T-helper 1 cell treated with Interleukin-12 subunit alpha and Interleukin-12 subunit beta and Interleukin-4 antibody, amounts not matched to agents 30 ng/mL and 1 ng/mL, for 36 hours (primary cell): ENCODE measurements around the gene CSMD2. TPM values are rescaled to one million over a fixed set of nuclear protein-coding genes. Genes with fewer than 3 reads are reported as not detected.

Experiments used
- intact Hi-C: fragments of 100-400 bp; cut with micrococcal nuclease; formaldehyde crosslinking; loops from one replicate; pipeline ENCODE4 v1.15.1; 2024
- total RNA-seq: library from RNA; stranded (reverse); gene quantifications from 2 replicates; pipeline ENCODE4 v1.2.3, GENCODE V29; 2022

The CSMD2 gene
- total RNA-seq, 1 donor from 2014 or later: not detected

DNA sequence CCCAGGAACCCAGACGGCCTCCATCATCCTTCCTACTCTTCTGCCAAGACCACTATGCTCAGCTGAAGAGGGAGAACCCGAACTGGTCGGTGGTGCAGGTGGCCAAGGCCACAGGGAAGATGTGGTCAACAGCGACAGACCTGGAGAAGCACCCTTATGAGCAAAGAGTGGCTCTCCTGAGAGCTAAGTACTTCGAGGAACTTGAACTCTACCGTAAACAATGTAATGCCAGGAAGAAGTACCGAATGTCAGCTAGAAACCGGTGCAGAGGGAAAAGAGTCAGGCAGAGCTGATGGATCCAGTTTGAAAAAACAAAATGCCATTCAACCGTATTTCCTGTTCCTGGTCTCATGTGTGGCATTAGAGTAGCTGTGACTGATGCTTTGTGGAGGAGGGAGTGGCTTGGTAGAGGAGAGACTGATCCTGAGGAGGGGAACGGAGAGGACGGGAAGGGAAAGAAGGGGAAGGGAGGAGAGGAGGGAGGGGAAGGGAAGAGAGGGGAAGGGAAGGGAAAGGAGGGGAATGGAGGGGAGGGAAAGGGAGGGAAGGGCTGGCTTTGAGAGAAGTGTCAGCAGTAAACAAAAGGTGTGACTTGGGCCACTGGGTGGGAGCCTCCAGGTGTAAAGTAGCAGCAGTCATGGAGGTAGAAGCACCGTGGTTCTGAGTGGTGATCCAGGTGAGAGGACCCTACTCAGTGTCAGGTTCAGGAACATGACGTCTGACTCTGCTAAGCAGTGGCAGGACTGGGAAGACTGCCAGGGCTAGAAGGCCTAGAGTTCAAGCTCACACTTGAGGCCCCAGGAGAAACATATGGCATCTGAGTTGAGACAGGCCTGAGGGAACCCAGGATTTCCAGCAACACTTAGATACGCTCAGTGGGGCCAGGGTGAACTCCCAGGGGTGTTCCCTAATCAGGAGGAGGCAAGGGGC, 300.3 kb downstream of the CSMD2 start:
- intact Hi-C loops: no loop called here

GRCh38 chr1:33863779-33864178, 301.3 kb downstream of the CSMD2 start, which contains the start of gene HMGB4:
Gene HMGB4 (plus strand): TSS chr1:33864079. CDS start chr1:33864192, 113 bp downstream.
- intact Hi-C loops: no loop called here

GRCh38 chr1:33860671-33861070, 304.4 kb downstream of the CSMD2 start:
- intact Hi-C loops: no loop called here

- intact Hi-C loops: no loop called here
Observed at GRCh38 chr1:33854091-33854490, 310.9 kb downstream of the CSMD2 start.

DNA sequence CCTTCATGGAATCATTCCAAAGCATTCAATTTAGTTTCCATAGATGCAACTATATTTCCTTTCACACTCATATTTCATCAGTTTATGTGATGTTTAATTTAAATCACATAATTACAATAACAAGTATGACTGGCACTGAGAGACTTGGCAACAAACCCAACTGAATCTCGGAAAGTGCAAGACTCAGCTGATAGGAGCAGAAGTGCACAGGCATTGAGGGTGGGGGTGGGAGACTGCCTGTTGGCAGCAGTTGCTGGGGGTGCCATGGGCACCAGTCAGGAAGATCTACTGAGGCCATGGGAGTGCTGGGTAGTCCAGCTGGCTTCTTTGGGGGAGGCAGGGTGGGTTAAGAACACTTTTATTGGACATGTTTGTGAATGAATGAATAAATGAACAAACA, 311.6 kb downstream of the CSMD2 start:
- intact Hi-C loops: no loop called here

- intact Hi-C loops: no loop called here
Observed at GRCh38 chr1:33852711-33853110, 312.3 kb downstream of the CSMD2 start.

DNA sequence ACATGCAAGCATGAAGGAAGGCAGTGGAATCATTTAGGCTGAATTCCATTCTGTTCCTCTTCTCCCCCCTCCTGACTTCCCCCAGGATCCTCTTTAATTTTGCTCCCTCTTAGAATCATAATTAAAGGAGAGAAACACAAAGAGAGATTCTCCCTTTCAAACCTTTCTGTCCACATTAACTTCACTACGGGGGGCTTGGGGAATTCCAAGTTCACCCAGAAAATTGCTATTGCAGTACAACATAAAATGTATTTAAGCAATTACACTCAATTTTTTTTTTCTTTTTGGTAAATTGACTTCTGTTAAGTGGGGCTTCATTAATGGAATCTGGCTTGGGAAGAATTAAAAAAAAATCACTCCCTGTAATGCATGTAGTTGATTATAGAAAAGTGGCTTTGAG, 314.5 kb downstream of the CSMD2 start:
- intact Hi-C loops: no loop called here

- intact Hi-C loops: no loop called here
Observed at GRCh38 chr1:33849211-33849610, 315.8 kb downstream of the CSMD2 start.

DNA sequence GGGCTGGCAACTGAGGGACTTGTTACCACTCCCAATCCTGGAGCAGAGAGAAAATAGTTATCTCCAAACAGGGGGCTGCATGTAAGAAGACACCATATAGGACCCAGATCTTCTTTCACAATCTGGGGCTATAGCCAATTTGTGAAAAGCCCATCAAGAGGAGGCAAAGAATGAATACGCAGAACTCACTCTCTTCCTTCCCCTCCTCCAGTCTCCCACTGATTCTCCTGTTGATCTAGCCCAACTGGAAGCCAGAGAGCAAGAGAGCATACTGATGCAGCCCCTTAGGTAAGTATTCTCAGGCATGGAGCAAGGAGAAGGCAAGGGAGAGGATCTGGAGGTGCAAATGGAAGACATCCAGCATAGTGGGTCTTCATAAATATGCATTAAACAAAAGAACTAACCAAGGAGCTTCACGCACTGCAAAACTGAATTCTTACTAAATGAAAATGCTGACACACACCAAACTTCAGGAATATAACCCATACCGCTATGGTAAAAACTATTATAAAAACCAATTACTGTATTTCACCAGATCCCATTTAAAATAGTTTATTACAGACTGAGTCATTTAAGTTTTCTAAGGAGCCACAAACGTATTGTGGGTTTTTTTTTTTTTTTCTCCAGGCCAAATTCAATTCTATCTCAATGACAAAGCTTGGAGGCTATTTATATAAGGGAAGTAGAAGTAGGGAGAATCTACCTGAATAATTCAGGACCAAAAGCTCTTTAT, 316.7 kb downstream of the CSMD2 start:
- intact Hi-C loops: no loop called here

- intact Hi-C loops: no loop called here
Observed at GRCh38 chr1:33846861-33847260, 318.2 kb downstream of the CSMD2 start.

DNA sequence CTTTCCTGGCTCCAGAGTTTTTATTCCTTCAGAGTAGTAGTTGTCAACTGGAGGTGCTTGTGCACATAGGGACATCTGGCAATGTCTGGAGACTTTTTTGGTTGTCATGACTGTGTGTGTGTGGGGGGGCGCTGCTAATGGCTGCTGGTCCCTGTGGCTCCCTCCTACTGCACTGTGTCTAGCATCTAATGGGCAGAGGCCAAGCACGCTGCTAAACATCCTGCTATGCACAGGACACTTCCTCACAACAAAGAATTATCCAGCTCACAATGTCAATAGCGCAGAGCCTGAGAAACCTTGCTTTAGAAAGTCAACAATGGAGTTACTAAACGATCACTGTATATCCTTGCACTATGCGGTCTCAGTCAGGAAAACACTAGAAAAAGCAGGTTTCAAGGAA, 320.9 kb downstream of the CSMD2 start:
- intact Hi-C loops: no loop called here

DNA sequence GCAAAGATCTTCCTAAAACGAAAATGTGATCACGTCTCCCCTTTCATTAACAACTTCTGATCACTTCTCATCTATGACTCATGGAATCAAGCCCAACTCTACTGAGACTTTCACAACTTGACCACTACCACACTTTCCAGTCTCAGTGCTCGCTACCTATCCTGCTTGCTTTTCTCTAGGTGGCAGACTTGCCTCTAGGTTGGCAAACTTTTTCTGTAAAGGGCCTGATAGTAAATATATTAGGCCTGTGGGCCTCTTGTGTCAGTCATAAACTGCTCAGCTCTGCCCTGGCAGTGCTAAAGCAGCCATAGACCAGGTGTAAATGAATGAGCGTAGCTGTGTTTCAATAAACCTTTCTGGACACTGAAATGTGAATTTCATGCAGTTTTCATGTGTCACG, 322.7 kb downstream of the CSMD2 start:
- intact Hi-C loops: no loop called here

GRCh38 chr1:33841494-33841893, 323.5 kb downstream of the CSMD2 start:
- intact Hi-C loops: no loop called here

DNA sequence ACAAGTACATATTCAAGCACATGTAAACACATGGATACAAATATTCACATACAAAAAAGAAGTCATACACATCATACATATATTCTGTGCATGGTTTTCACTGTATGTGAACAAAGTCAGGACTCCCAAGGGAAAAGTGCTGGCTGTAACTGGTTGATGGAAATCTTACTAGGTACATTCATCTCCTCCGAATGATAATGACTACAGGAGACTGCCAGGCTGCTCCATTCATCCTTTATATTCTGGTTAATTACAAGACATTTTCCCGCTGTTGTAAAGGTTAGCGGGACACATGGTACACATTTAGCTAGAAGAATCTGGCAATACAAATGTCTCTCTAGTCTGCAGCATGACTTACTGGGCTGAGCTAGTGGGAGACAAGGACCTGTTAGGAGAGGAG, 327.4 kb downstream of the CSMD2 start:
- intact Hi-C loops: no loop called here

DNA sequence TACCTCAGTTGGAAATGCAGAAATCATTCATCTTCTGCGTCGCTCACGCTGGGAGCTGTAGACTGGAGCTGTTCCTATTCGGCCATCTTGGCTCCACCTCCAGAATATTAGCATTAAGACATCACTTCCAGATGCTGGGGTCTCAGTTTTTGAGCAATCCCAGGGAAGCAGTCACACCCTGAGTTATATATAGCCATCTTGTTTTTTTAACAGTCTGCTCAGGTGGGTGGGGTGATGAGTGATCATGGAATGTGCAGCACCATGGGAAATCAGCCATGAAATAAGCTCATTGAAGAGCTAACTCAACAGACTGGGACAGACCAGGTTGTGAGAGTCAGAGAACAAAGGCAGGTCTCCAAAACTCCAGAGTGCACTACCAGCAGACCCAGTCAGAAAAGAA, 328.1 kb downstream of the CSMD2 start:
- intact Hi-C loops: no loop called here

DNA sequence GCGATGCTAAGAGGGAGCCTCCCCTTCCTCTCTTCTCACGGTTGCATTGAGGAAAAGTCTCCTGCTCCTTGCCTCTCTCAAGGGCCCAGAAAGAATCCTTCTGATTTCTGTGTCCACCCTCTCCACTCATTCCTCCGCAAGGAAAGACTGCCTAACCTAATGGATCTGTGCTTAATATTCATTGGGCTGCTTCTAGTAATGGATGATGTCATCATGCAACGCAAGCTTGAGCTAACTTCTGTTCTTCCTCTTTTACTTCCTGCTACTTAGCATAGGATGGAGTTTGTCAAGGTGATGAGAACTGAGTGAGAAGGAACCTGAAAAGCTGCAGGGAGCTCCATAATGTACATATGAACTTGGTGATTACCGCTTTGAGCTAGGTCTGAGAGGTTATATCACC, 336.4 kb downstream of the CSMD2 start:
- intact Hi-C loops: no loop called here

GRCh38 chr1:33828059-33828458, 337.0 kb downstream of the CSMD2 start:
- intact Hi-C loops: no loop called here

DNA sequence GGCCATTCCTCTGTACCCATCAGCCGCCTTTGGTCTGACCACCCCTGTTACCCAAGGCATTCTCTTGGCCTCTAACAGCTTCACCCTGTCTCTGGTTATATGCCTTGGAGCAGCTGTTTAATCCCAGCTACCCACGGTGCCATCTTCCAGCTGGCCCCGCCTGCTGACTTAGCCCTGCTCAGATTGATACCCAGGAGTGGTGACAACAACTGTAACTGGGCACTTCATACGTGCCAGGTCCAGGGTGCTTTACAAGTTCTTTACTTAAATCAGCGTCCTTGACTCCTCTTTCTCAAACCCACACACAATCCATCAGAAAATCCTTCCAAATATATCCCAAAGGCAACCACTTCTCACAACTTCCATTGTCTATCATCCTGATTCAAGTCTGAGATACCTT, 338.3 kb downstream of the CSMD2 start:
- intact Hi-C loops: no loop called here

- intact Hi-C loops: no loop called here
Observed at GRCh38 chr1:33826311-33826710, 338.7 kb downstream of the CSMD2 start.

- intact Hi-C loops: no loop called here
Observed at GRCh38 chr1:33825506-33825905, 339.5 kb downstream of the CSMD2 start.

GRCh38 chr1:33824971-33825370, 340.1 kb downstream of the CSMD2 start:
- intact Hi-C loops: no loop called here

DNA sequence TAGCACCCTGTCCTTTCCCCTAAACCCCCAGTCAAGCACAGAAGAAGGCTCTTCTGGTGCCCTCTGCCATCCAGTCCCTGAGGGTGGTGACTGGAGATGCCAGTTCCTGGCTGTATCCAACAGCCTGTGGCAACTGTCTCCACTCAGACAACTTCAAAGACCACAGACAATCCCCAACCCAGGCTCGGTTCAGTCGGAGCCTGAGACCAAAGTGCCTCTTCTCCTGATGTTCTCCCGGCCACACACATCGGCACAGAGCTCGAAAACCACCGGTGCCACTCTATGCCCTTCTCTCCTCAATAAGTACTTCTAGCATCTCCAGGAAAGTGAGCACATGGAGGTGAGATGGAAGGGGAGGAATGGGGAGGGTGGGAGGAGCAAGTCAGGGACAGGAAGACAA, 340.7 kb downstream of the CSMD2 start:
- intact Hi-C loops: no loop called here

DNA sequence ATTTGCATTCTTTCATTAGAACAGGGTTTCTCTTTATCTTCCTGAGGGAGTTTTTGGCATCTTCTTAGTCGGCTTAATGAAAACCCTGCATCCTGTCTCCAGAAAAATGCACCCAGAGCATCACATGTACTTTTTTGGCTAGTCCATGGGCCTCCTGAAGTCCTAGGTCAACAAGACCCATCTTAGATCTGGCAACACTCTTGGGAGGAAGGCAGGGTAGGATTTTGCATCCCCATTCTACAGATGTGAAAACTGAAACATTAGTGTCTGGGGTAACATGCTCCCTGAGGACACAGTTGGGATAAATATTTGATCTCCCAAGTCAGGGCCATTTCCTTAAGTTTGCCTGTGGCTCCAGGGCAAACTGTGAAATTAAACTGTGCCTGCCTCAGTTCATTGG, 341.2 kb downstream of the CSMD2 start:
- intact Hi-C loops: no loop called here
